SH-SY5Y (cell line): ENCODE measurements around the gene NTRK2.

Experiments
- GATA2 ChIP-seq: IDR thresholded peaks from 2 replicates; pipeline ENCODE4 v1.6.1; 2011; ENCODE audit warnings: mild to moderate bottlenecking, low read depth, low read length
- GATA3 ChIP-seq: IDR thresholded peaks from 2 replicates; pipeline ENCODE4 v1.6.1; 2011; ENCODE audit warnings: low read depth, mild to moderate bottlenecking, low read length, moderate library complexity

DNA sequence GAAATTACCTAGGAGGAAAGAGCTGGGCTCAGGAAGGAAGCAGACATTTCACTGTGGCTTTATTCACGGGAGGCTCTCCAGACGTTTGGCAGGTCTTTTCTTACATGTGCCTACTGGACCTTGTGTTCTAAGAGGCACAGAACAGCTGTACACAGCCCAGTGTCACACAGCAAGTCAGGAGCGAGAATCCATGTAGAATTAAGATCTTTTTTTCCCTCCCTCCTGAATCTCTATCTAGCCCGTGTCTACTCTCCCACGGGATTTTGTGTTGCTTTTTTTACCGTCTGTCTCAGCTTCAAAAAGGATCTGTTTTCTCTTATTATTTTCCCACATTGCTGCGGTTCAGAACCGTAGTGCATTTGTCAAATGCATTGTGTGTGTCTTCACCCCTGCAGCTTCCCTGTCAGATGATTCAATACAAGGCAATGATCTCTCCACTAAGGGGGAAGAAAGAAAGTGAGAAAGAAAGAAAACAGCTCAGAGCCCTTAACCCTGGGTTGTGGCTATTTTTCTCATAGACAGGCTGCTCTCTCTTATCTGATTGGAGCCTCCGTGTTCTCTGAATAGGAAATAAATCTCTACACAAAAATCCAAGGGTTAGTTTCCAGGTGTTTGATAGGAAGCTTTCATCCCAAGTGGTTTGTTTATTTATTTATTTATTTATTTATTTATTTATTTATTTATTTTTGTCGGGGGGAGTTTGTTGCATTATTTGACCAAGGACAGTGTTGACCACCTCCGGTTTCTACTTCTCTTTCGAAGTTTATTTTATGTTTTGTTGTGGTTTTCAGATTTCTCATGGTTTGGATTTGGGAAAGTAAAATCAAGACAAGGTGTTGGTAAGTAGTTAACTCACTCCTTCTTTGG is 191.0 kb downstream of the NTRK2 start:
- TF ChIP-seq GATA2 (peak; percentile 36; the same call in 1 of the 2 replicates), GATA3 (no peak)
